Measurements from ENCODE around the gene IQGAP1. TPM values are rescaled to one million over a fixed set of nuclear protein-coding genes. Genes with fewer than 3 reads are reported as not detected.

Gene IQGAP1
- total RNA-seq, 1 experiment from 2014 or later, result 113 TPM

- no peak for TF ChIP-seq EZH2phosphoT487 (IDR thresholded peaks at IDR 0.05; ENCODE audit: borderline replicate concordance)
- TF ChIP-seq POLR2A (IDR thresholded peaks at IDR 0.05; ENCODE audit: borderline replicate concordance, extremely low read depth, insufficient read depth, insufficient read length), result no peak
Observed at GRCh38 chr15:90365414-90366055, 22.5 kb upstream of the IQGAP1 start (continued).

- Histone ChIP-seq H3K4me1 (ENCODE audit: control insufficient read depth in 1 of 2, insufficient read depth in 2 of 2, low read length in 2 of 2) (peaks cover 6 to 16% of the 10 kb centered on the region in 2 experiments; a peak in 3 of 4 replicates), H3K4me2 (ENCODE audit: low read length) (no peak overlapping the region)
Observed at GRCh38 chr15:90367576-90367975, 20.5 kb upstream of the IQGAP1 start.

More at GRCh38 chr15:90367576-90367975, 20.5 kb upstream of the IQGAP1 start:
- Histone ChIP-seq H3K79me2 (ENCODE audit: insufficient read depth, low read length) (no peaks in the 10 kb centered on the region), H2AFZ (ENCODE audit: low read depth, low read length, poor library complexity, severe bottlenecking) (no peak overlapping the region), H3K9me3 (ENCODE audit: control insufficient read depth in 1 of 2, insufficient read depth in 1 of 2, low read depth in 1 of 2, low read length in 2 of 2) (no peaks in the 10 kb centered on the region), H3K4me3 (replicated peaks in 1 of 2; ENCODE audit: low read depth in 1 of 2, low read length in 2 of 2) (no peak overlapping the region), H3K36me3 (ENCODE audit: control insufficient read depth in 1 of 2, insufficient read depth in 2 of 2, low read length in 2 of 2) (no peaks in the 10 kb centered on the region), H3K9ac (ENCODE audit: low read length) (no peak overlapping the region), H3K27ac (ENCODE audit: low read depth, low read length) (no peak overlapping the region), H4K20me1 (ENCODE audit: insufficient read depth) (no peaks in the 10 kb centered on the region), H3K9me2 (ENCODE audit: insufficient read depth) (no peaks in the 10 kb centered on the region), H3K27me3 (ENCODE audit: insufficient read depth, low read length) (no peaks in the 10 kb centered on the region)
- ChIA-PET POLR2A (no interaction called here), RAD21 (ENCODE audit: low non-redundant PET in 1 of 2, low total read pairs in 2 of 2, uncharacterized antibody in 2 of 2, unreplicated experiment in 2 of 2) (no interaction called here), CTCF (no interaction called here)
- BruUV-seq (replicated peaks), result no TSS peak
- ATAC-seq (no peak), DNase-seq (ENCODE audit: low read depth, low spot score) (no peak)
- no peak for TF ChIP-seq EZH2 (IDR thresholded peaks at IDR 0.05)
- no peak for TF ChIP-seq ZBTB33 (IDR thresholded peaks at IDR 0.05; ENCODE audit: extremely low read depth, insufficient replicate concordance, low read length)
- TF ChIP-seq TCF7L2 (IDR thresholded peaks at IDR 0.05; ENCODE audit: borderline replicate concordance, extremely low read depth, insufficient read depth, insufficient read length), result no peak
- TF ChIP-seq EGR1 (IDR thresholded peaks at IDR 0.05; ENCODE audit: low read depth), result no peak
- no peak for TF ChIP-seq SRF (IDR thresholded peaks at IDR 0.05; ENCODE audit: low read depth)
- no peak for TF ChIP-seq ZFX (IDR thresholded peaks at IDR 0.05)
- no peak for TF ChIP-seq SP1 (IDR thresholded peaks at IDR 0.05; ENCODE audit: low read depth)
- TF ChIP-seq POLR2AphosphoS5 (IDR thresholded peaks at IDR 0.05; ENCODE audit: low read depth, low read length), result no peak
- no peak for TF ChIP-seq SIN3A (IDR thresholded peaks at IDR 0.05; ENCODE audit: low read depth)
- TF ChIP-seq CTCF (IDR thresholded peaks at IDR 0.05 in 2 of 3, conservative IDR thresholded peaks at IDR 0.05 in 1 of 3; ENCODE audit: borderline replicate concordance in 1 of 3, insufficient read depth in 1 of 3, low read depth in 2 of 3, low read length in 2 of 3), result no peak
- no peak for TF ChIP-seq JUND (IDR thresholded peaks at IDR 0.05)
- TF ChIP-seq FOSL1 (IDR thresholded peaks at IDR 0.05; ENCODE audit: low read depth), result no peak
- TF ChIP-seq ELF1 (IDR thresholded peaks at IDR 0.05; ENCODE audit: borderline replicate concordance, low read depth), result no peak
- TF ChIP-seq POLR2A (IDR thresholded peaks at IDR 0.05; ENCODE audit: borderline replicate concordance, extremely low read depth, insufficient read depth, insufficient read length), result no peak
- TF ChIP-seq ZNF274 (IDR thresholded peaks at IDR 0.05; ENCODE audit: low read depth, low read length), result no peak
- no peak for TF ChIP-seq YY1 (IDR thresholded peaks at IDR 0.05; ENCODE audit: extremely low read depth, insufficient replicate concordance, low read depth, low read length)
- TF ChIP-seq CBX3 (IDR thresholded peaks at IDR 0.05; ENCODE audit: low read depth), result no peak
- intact Hi-C loops (cut with micrococcal nuclease), result no loop called here
